ENCODE measurements around the gene MIS18A.

DNA sequence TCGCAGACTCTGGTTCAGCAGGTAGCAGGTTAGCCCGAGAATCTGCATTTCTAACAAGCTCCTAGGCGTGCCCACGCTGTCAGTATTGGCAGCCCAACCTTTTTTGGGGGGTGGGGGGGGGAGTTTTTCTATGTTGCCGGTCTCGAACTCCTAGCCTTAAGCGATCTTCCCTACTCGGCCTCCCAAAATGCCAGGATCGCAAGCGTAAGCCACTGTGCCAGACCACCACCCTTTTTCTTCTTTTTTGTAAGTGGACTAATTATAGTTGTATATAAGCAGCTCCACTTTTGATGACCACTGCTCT lies 480 bp upstream of the MIS18A start:
- TF ChIP-seq, protein P1, sequence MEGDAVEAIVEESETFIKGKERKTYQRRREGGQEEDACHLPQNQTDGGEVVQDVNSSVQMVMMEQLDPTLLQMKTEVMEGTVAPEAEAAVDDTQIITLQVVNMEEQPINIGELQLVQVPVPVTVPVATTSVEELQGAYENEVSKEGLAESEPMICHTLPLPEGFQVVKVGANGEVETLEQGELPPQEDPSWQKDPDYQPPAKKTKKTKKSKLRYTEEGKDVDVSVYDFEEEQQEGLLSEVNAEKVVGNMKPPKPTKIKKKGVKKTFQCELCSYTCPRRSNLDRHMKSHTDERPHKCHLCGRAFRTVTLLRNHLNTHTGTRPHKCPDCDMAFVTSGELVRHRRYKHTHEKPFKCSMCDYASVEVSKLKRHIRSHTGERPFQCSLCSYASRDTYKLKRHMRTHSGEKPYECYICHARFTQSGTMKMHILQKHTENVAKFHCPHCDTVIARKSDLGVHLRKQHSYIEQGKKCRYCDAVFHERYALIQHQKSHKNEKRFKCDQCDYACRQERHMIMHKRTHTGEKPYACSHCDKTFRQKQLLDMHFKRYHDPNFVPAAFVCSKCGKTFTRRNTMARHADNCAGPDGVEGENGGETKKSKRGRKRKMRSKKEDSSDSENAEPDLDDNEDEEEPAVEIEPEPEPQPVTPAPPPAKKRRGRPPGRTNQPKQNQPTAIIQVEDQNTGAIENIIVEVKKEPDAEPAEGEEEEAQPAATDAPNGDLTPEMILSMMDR (IDR thresholded peaks at IDR 0.05) = no peak
- TF ChIP-seq POLR2A (IDR thresholded peaks at IDR 0.05) = no peak

All from testis (tissue), 2 donors.